Naive thymus-derived CD8-positive, alpha-beta T cell (primary cell): ENCODE measurements around the gene SKIC2. TPM values are rescaled to one million over a fixed set of nuclear protein-coding genes. Genes with fewer than 3 reads are reported as not detected.
"Not testable (repeated sequence)": the region's sequence is repeated elsewhere in the genome, so short reads cannot be mapped to it uniquely, and the experiment has no call there.

Experiments used
- ATAC-seq, 2 donors: fragments of 150-1000 bp; cut with Tn5 transposase in 1 of 2; sonication (Bioruptor Pico), chemical (Tn5 transposase) in 1 of 2; 1 replicate in 1 of 2; 2 replicates in 1 of 2; pipeline ENCODE4 v1.10.0; 2021; ENCODE audit warnings: mild to moderate bottlenecking in 2 of 2, moderate library complexity in 2 of 2
- POLR2A ChIA-PET: fragments of 350-600 bp; sonication (Branson Sonifier 250); formaldehyde crosslinking; loops from one replicate; lab custom pipeline; 2021; ENCODE audit warnings: antibody characterized with exemption; lab: Charles Lee
- DNase-seq, 10 donors: peaks; one replicate each; pipeline versions ENCODE4 v3.0.0 to v3.0.0-alpha.2; 2020 to 2022
- H3K27ac Mint-ChIP-seq, 10 donors: one replicate each; pipeline ENCODE4 v1.8.0; 2020 to 2022; ENCODE audit warnings: mild to moderate bottlenecking in 10 of 10, mixed read lengths in 10 of 10, moderate library complexity in 4 of 10, inconsistent platforms in 1 of 10
- H3K27me3 Mint-ChIP-seq, 5 donors: one replicate each; pipeline ENCODE4 v1.8.0; 2021 to 2022; ENCODE audit warnings: mixed read lengths in 5 of 5
- H3K36me3 Mint-ChIP-seq, 3 donors: one replicate each; pipeline ENCODE4 v1.8.0; 2020 to 2022; ENCODE audit warnings: mixed read lengths in 3 of 3, mild to moderate bottlenecking in 2 of 3, inconsistent platforms in 1 of 3
- H3K4me1 Mint-ChIP-seq, 4 donors: one replicate each; pipeline ENCODE4 v1.8.0; 2021 to 2022; ENCODE audit warnings: mixed read lengths in 4 of 4
- H3K4me3 Mint-ChIP-seq, 10 donors: one replicate each; pipeline ENCODE4 v1.8.0; 2020 to 2022; ENCODE audit warnings: mild to moderate bottlenecking in 10 of 10, mixed read lengths in 10 of 10, moderate library complexity in 6 of 10, inconsistent platforms in 1 of 10
- H3K9me3 Mint-ChIP-seq, 9 donors: one replicate each; pipeline ENCODE4 v1.8.0; 2020 to 2022; ENCODE audit warnings: mixed read lengths in 9 of 9, mild to moderate bottlenecking in 3 of 9, inconsistent platforms in 1 of 9, moderate library complexity in 1 of 9
- polyA plus RNA-seq, 3 donors: library from polyadenylated mRNA; unstranded; fragments of 300-500 nt; fragmentation: Illumina TruSeq; gene quantifications; one replicate each; pipeline ENCODE4 v1.2.3, GENCODE V29; 2021
- total RNA-seq, 8 experiments: library from RNA in 2 of 8; stranded (reverse) in 2 of 8; gene quantifications; one replicate each; pipeline ENCODE4 v1.2.3 and lab custom pipeline; 2021 to 2026

Gene SKIC2
- total and polyA plus RNA-seq, 5 experiments from 2014 or later = 18.1 to 141 (median 19.9) TPM

DNA sequence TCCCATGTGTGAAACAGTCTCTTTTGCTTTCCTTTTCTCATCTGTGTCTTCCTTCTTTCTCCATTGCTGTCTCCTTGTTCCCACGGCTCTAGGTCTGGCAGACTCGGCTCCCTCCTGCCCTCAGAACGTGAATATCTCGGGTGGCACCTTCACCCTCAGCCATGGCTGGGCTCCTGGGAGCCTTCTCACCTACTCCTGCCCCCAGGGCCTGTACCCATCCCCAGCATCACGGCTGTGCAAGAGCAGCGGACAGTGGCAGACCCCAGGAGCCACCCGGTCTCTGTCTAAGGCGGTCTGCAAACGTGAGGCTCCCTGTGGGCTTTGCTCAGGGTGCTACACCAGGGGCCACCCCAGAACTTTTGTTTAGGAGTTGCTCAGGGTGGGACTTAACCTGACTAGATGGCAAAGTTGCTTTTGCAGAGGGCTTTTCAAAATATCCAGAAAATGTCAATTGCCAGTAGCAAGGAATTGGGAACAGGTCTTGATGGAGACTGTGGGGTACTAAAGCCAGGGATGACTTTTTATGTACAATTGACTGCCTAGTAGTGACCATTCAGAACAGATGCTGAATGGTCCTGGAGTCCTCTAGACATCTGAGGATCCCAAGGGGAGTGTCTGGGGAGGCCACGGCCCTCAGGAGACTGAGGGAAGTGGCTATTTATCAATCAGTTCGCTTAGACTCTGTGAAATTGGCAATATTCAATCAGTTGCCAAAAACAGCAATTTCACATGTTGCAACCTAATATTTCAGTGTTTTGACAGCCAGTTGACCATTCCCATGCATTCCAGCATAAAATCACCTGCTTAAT is 30.9 kb upstream of the SKIC2 start:
- no peak for ATAC-seq
- POLR2A ChIA-PET = interaction anchor here (1.1 kb wide), 1 partner anchor 25 kb away, joined by 3 read pairs; no protein-coding TSS in a partner anchor
- Mint-ChIP-seq H3K4me1 (no peaks in the 10 kb centered on the region), H3K4me3 (no peak overlapping the region), H3K27me3 (peaks cover 2 to 5% (median 2%) of the 10 kb centered on the region in 5 donors), H3K36me3 (no peaks in the 10 kb centered on the region), H3K9me3 (no peaks in the 10 kb centered on the region), H3K27ac (peak overlapping the region in 1 of 10 donors; percentile 30)
- no peak for DNase-seq

DNA sequence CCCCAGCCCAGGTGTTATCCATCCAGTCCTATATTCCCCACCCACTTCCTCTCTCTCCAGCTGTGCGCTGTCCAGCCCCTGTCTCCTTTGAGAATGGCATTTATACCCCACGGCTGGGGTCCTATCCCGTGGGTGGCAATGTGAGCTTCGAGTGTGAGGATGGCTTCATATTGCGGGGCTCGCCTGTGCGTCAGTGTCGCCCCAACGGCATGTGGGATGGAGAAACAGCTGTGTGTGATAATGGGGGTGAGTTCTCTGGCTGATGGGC is 30.4 kb upstream of the SKIC2 start:
- Mint-ChIP-seq H3K27ac (no peak overlapping the region), H3K36me3 (no peaks in the 10 kb centered on the region), H3K4me3 (no peak overlapping the region), H3K27me3 (peaks cover 2 to 8% (median 5%) of the 10 kb centered on the region in 5 donors), H3K4me1 (no peaks in the 10 kb centered on the region), H3K9me3 (no peaks in the 10 kb centered on the region)
- DNase-seq (no peak), ATAC-seq (no peak)
- POLR2A ChIA-PET = interaction anchor here (1.1 kb wide), 1 partner anchor 26 kb away, joined by 3 read pairs; no protein-coding TSS in a partner anchor

DNA sequence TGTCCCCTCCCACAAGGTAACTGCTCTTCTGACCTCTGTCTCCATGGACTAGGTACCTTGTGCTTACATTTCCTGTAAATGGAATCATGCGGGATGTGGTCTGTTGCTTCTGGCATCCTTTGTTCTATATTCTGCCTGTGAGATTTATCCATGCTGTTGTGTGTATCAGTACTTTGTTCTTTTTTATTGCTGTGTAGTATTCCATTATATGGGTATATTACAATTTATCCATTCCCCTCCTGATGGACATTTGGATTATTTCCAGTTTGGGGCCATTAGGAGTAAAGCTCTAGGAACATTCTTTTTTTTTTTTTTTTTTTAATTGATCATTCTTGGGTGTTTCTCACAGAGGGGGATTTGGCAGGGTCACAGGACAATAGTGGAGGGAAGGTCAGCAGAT is 28.0 kb upstream of the SKIC2 start:
- H3K27ac Mint-ChIP-seq = no peak overlapping the region
- H3K4me3 Mint-ChIP-seq = no peak overlapping the region
- no peaks in the 10 kb centered on the region for H3K4me1 Mint-ChIP-seq
- POLR2A ChIA-PET = no interaction called here
- DNase-seq (no peak), ATAC-seq (no peak)
- no peaks in the 10 kb centered on the region for H3K36me3 Mint-ChIP-seq
- H3K27me3 Mint-ChIP-seq = peaks cover 2 to 12% (median 5%) of the 10 kb centered on the region in 5 donors
- H3K9me3 Mint-ChIP-seq = no peaks in the 10 kb centered on the region

DNA sequence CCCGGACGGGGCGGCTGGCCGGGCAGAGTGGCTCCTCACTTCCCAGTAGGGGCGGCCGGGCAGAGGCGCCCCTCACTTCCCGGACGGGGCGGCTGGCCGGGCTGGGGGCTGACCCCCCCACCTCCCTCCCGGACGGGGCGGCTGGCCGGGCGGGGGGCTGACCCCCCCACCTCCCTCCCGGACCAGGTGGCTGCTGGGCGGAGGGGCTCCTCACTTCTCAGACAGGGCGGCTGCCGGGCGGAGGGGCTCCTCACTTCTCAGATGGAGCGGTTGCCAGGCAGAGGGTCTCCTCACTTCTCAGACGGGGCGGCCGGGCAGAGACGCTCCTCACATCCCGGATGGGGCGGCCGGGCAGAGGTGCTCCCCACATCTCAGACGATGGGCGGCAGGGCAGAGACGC is 26.8 kb upstream of the SKIC2 start:
- H3K4me3 Mint-ChIP-seq, POLR2A ChIA-PET, H3K36me3 Mint-ChIP-seq, H3K27ac Mint-ChIP-seq, H3K4me1 Mint-ChIP-seq, H3K9me3 Mint-ChIP-seq, ATAC-seq: not testable (repeated sequence)
- DNase-seq = peak in 1 of 10 donors; percentile 38
- H3K27me3 Mint-ChIP-seq = peaks cover 2 to 12% (median 5%) of the 10 kb centered on the region in 5 donors

DNA sequence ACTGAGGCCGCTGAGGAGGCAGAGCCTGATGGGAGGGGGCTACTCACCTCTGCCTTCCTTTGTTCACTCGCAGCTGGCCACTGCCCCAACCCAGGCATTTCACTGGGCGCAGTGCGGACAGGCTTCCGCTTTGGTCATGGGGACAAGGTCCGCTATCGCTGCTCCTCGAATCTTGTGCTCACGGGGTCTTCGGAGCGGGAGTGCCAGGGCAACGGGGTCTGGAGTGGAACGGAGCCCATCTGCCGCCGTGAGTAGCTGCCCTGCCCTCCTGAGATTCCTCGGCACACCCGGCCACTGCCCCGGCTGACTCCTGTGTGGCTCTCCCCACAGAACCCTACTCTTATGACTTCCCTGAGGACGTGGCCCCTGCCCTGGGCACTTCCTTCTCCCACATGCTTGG is 25.4 kb upstream of the SKIC2 start:
- no peak overlapping the region for H3K4me3 Mint-ChIP-seq
- no peaks in the 10 kb centered on the region for H3K4me1 Mint-ChIP-seq
- POLR2A ChIA-PET = no interaction called here
- no peaks in the 10 kb centered on the region for H3K36me3 Mint-ChIP-seq
- ATAC-seq = no peak
- H3K9me3 Mint-ChIP-seq = no peaks in the 10 kb centered on the region
- peak in 1 of 10 donors; percentile 42 for DNase-seq
- peak overlapping the region in 1 of 10 donors; percentile 31 for H3K27ac Mint-ChIP-seq
- peaks cover 0 to 12% (median 2%) of the 10 kb centered on the region in 5 donors for H3K27me3 Mint-ChIP-seq

DNA sequence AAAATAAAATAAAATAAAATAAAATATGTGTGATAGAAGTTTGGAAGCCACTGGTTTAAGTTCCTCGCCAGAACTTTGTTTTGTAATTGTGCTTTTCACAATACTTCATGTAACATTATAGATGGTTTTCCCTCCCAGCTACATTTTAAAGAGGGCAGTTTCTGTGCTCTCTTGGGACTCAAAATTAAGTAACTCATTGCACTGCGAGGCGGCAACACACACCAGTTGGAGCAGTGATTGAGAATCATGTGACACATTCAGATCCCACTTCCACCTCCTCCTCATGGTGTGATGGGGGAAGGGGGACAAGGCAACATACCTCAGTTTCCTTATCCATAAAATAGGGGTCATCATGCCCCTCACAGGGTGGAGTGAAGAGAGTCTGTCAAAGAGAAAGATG is 24.0 kb upstream of the SKIC2 start:
- Mint-ChIP-seq H3K27ac (no peak overlapping the region), H3K4me3 (no peak overlapping the region), H3K9me3 (no peaks in the 10 kb centered on the region), H3K36me3 (no peaks in the 10 kb centered on the region), H3K27me3 (peaks cover 0 to 12% (median 2%) of the 10 kb centered on the region in 5 donors), H3K4me1 (no peaks in the 10 kb centered on the region)
- peak in 1 of 10 donors; percentile 11 for DNase-seq
- no peak for ATAC-seq
- POLR2A ChIA-PET = no interaction called here

DNA sequence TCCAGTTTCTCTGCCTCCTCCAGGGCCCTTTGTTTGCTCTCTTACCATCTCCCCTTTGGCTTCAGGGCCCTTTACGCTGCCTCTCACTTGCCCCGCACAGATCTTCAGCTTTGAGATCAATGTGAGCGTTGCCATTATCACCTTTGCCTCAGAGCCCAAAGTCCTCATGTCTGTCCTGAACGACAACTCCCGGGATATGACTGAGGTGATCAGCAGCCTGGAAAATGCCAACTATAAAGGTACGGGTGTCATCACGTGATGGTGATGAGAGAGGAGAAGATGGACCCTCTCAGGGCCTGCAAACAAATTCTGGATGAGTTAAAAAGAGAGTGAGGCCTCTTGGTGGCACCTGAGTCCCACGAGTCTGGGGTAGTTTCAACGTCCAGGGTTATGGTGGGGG is 23.2 kb upstream of the SKIC2 start:
- Mint-ChIP-seq H3K9me3 (no peaks in the 10 kb centered on the region), H3K36me3 (no peaks in the 10 kb centered on the region), H3K27ac (peak overlapping the region in 1 of 10 donors; percentile 43), H3K27me3 (peaks cover 0 to 12% (median under 1%) of the 10 kb centered on the region in 5 donors), H3K4me1 (no peaks in the 10 kb centered on the region), H3K4me3 (no peak overlapping the region)
- DNase-seq (peak in 1 of 10 donors; percentile 14), ATAC-seq (no peak)
- POLR2A ChIA-PET = interaction anchor here (0.7 kb wide), 1 partner anchor 1966 kb away, joined by 3 read pairs; no protein-coding TSS in a partner anchor

DNA sequence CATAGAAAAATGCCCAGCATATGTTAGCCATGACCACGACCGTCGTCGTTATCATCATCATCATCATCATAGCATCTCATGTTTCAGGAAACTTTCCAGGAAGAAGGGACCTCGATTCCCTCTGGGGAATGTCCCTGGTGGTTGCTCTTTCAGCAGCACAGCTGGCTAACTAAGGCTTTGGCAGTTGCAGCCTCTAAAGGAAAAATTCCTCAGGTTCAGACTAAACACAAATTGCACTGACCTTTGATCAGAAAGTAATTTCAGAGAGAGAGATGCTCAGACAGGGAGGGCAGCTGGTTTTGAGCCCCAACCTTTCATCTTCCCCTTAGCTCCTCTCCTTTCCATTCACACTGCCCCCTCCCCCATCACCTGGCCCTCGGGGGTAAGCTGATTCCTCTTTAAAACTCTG is 18.7 kb upstream of the SKIC2 start:
- Mint-ChIP-seq H3K4me1 (peaks cover 0 to 5% (median 0%) of the 10 kb centered on the region in 4 donors), H3K4me3 (no peak overlapping the region), H3K27ac (no peak overlapping the region), H3K9me3 (no peaks in the 10 kb centered on the region), H3K36me3 (no peaks in the 10 kb centered on the region), H3K27me3 (peaks cover 0 to 9% (median 8%) of the 10 kb centered on the region in 5 donors)
- no peak for ATAC-seq
- DNase-seq = no peak
- POLR2A ChIA-PET = no interaction called here

DNA sequence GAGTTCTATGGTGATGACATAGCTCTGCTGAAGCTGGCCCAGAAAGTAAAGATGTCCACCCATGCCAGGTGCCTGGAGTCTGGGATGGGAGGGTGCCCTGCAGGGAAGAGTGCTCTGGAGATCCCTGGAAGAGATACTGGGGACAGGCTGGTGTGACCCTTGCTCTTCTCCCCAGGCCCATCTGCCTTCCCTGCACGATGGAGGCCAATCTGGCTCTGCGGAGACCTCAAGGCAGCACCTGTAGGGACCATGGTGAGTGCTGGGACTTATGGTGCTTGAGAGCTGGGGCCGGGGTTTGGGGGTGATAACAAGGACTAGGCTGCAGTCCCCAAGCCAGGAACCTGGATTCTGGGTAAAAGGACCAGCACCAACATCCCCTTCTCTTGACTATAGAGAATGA is 15.2 kb upstream of the SKIC2 start:
- Mint-ChIP-seq H3K27me3 (peaks cover 0 to 9% (median 8%) of the 10 kb centered on the region in 5 donors), H3K9me3 (no peaks in the 10 kb centered on the region), H3K4me3 (no peak overlapping the region), H3K36me3 (no peaks in the 10 kb centered on the region), H3K27ac (no peak overlapping the region), H3K4me1 (peaks cover 0 to 13% (median 1%) of the 10 kb centered on the region in 4 donors)
- POLR2A ChIA-PET = no interaction called here
- ATAC-seq = no peak
- DNase-seq = peak in 1 of 10 donors; percentile 48

DNA sequence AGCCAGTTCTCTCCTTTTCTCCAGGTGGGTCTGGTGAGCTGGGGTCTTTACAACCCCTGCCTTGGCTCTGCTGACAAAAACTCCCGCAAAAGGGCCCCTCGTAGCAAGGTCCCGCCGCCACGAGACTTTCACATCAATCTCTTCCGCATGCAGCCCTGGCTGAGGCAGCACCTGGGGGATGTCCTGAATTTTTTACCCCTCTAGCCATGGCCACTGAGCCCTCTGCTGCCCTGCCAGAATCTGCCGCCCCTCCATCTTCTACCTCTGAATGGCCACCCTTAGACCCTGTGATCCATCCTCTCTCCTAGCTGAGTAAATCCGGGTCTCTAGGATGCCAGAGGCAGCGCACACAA is 13.8 kb upstream of the SKIC2 start:
- Mint-ChIP-seq H3K36me3 (no peaks in the 10 kb centered on the region), H3K27ac (no peak overlapping the region), H3K4me3 (no peak overlapping the region), H3K9me3 (no peaks in the 10 kb centered on the region), H3K4me1 (peaks cover 0 to 15% (median 1%) of the 10 kb centered on the region in 4 donors), H3K27me3 (peaks cover 0 to 9% (median 8%) of the 10 kb centered on the region in 5 donors)
- peak in 1 of 10 donors; percentile 24 for DNase-seq
- POLR2A ChIA-PET = no interaction called here
- no peak for ATAC-seq

DNA sequence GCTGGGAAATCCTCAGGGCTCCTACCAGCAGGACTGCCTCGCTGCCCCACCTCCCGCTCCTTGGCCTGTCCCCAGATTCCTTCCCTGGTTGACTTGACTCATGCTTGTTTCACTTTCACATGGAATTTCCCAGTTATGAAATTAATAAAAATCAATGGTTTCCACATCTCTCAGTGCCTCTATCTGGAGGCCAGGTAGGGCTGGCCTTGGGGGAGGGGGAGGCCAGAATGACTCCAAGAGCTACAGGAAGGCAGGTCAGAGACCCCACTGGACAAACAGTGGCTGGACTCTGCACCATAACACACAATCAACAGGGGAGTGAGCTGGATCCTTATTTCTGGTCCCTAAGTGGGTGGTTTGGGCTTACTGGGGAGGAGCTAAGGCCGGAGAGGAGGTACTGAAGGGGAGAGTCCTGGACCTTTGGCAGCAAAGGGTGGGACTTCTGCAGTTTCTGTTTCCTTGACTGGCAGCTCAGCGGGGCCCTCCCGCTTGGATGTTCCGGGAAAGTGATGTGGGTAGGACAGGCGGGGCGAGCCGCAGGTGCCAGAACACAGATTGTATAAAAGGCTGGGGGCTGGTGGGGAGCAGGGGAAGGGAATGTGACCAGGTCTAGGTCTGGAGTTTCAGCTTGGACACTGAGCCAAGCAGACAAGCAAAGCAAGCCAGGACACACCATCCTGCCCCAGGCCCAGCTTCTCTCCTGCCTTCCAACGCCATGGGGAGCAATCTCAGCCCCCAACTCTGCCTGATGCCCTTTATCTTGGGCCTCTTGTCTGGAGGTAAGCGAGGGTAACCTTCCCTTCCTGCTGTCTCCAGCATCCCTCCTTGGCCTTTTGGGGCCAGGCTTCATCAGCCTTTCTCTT is 13.2 kb upstream of the SKIC2 start, which contains the start of gene CFB:
Gene CFB (plus strand): TSS at position 589 of the 863 bp plus-strand sequence. CDS start 127 bp downstream, at position 716.
- H3K36me3 Mint-ChIP-seq = no peaks in the 10 kb centered on the region
- peaks cover 0 to 9% (median 8%) of the 10 kb centered on the region in 5 donors for H3K27me3 Mint-ChIP-seq
- no peak within 1 kb of the TSS for H3K4me3 Mint-ChIP-seq
- H3K9me3 Mint-ChIP-seq = no peaks in the 10 kb centered on the region
- H3K4me1 Mint-ChIP-seq = peaks cover 0 to 15% (median 1%) of the 10 kb centered on the region in 4 donors
- POLR2A ChIA-PET = no interaction called here
- peak within 1 kb of the TSS in 4 of 10 donors; percentile 10 to 59 (median 17) for H3K27ac Mint-ChIP-seq
- no peak for ATAC-seq
- DNase-seq = peak in 1 of 10 donors; percentile 19

DNA sequence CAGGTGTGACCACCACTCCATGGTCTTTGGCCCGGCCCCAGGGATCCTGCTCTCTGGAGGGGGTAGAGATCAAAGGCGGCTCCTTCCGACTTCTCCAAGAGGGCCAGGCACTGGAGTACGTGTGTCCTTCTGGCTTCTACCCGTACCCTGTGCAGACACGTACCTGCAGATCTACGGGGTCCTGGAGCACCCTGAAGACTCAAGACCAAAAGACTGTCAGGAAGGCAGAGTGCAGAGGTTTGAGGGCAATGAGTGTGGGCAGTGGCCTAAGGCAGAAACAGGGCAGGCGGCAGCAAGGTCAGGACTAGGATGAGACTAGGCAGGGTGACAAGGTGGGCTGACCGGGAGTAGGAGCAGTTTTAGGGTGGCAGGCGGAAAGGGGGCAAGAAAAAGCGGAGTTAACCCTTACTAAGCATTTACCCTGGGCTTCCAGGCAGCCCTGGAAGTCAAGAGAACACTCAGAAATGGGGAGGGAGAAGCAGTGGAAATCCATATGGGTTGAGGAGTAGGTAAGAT is 12.5 kb upstream of the SKIC2 start:
- Mint-ChIP-seq H3K36me3 (peaks cover 0 to 2% (median 0%) of the 10 kb centered on the region in 3 donors), H3K4me1 (peaks cover 0 to 15% (median 1%) of the 10 kb centered on the region in 4 donors), H3K27me3 (peaks cover 0 to 9% (median 8%) of the 10 kb centered on the region in 5 donors), H3K27ac (peak overlapping the region in 2 of 10 donors; percentile 15 to 59), H3K4me3 (no peak overlapping the region), H3K9me3 (no peaks in the 10 kb centered on the region)
- POLR2A ChIA-PET = no interaction called here
- no peak for ATAC-seq
- no peak for DNase-seq
